ENCODE measurements around the gene SRGN.

DNA sequence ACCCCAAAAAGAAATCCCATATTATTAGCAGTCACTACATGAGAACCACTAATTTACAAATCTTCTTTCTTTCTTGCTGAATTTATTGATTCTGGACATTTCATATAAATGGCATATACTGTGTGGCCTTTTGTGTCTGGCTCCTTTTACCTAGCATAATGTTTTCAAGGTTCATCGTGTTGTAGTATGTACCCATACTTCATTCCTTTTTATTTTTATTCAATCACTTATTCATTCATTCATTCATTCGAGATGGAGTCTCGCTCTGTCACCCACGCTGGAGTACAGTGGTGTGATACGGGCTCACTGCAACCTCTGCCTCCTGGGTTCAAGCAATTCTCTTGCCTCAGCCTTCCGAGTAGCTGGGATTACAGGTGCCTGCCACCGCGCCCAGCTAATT lies 58.0 kb downstream of the SRGN start:
- TF ChIP-seq, protein P1, sequence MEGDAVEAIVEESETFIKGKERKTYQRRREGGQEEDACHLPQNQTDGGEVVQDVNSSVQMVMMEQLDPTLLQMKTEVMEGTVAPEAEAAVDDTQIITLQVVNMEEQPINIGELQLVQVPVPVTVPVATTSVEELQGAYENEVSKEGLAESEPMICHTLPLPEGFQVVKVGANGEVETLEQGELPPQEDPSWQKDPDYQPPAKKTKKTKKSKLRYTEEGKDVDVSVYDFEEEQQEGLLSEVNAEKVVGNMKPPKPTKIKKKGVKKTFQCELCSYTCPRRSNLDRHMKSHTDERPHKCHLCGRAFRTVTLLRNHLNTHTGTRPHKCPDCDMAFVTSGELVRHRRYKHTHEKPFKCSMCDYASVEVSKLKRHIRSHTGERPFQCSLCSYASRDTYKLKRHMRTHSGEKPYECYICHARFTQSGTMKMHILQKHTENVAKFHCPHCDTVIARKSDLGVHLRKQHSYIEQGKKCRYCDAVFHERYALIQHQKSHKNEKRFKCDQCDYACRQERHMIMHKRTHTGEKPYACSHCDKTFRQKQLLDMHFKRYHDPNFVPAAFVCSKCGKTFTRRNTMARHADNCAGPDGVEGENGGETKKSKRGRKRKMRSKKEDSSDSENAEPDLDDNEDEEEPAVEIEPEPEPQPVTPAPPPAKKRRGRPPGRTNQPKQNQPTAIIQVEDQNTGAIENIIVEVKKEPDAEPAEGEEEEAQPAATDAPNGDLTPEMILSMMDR (IDR thresholded peaks at IDR 0.05; ENCODE audit: low read length): no peak
- no peak for TF ChIP-seq EZH2 (IDR thresholded peaks at IDR 0.05; ENCODE audit: borderline replicate concordance, low read length)
